ENCODE results near the gene ATP8B3.

ATP8B3 gene

DNA sequence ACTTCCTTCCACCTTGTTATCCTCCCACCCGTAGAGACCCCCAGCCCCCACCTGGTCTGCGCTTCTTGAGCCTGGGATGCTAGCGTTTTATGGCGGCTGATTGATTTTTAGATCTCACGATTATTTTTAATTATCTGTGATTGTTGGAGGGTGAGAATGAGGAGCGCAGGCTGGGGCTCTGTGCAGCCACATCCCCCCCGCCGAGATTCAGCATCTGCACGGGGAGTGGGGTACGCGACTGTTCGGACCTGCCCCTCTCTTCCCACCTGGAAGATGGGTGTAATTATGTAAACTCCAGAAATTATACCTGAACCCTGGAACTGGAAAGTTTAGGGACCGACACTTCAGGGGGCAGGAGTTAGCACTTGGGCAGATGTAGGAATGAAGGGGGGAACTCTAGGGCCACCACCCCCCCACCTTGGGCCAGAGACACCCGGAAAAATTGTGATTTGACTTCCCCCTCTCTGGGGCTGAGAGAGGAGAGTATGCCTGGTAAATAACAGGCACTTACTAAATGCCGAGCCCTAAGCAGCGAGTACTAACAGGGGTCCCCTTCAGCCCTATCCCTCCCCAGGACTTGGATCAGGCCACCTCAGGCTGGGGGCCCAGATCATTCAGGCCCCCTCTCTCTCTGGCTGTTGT is 60.6 kb downstream of the ATP8B3 start:
- Histone ChIP-seq H3K27ac (ENCODE audit: low read depth, low read length) (no peak overlapping the region), H3K36me3 (ENCODE audit: control insufficient read depth, insufficient read depth, low read length) (no peaks in the 10 kb centered on the region), H3K4me3 (ENCODE audit: low read depth, low read length) (no peak overlapping the region), H3K9ac (ENCODE audit: low read depth, low read length) (no peak overlapping the region), H3K27me3 (ENCODE audit: control insufficient read depth, insufficient read depth, low read length) (peaks cover 98% of the 10 kb centered on the region), H3K4me1 (ENCODE audit: control insufficient read depth, insufficient read depth, low read length) (peaks cover 28% of the 10 kb centered on the region), H3K9me3 (ENCODE audit: control insufficient read depth, insufficient read depth, low read length) (no peaks in the 10 kb centered on the region)

DNA sequence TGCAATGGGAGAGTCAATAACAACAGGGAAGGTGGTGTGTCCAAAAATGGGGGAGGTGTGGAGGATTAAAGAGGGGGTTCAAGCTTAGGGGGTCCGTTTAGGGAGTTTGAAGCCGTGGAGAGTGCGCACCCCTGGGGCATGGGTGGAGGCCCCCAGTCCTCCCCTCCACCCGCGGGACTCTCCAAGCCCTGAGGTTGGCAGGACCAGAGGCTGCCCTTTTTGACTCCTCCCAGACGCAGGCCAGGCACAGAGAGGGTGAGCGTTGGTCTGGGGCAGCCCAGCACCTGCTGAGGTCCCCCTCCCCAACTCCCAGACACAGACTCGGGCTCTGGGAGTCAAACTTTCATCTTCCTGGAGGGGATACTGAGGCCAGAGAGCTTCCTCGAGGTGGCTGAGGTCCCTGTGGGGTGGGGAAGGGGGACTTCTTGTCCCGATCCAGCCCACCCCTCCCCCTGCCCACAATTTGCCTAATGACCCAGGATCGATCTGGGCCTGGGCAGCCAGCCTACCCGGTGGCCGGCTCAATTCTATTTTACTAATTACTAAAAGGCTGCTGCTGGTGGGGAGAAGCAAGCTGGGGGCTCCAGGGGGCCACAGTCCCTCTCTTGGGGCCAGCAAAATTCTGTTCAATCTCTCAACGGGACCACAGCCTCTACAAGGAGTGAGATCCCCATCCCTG is 61.6 kb downstream of the ATP8B3 start:
- H3K9me3 ChIP-seq (ENCODE audit: control insufficient read depth, insufficient read depth, low read length), result no peaks in the 10 kb centered on the region
- no peak overlapping the region for H3K27ac ChIP-seq (ENCODE audit: low read depth, low read length)
- no peak overlapping the region for H3K4me3 ChIP-seq (ENCODE audit: low read depth, low read length)
- peaks cover 25% of the 10 kb centered on the region for H3K4me1 ChIP-seq (ENCODE audit: control insufficient read depth, insufficient read depth, low read length)
- H3K27me3 ChIP-seq (ENCODE audit: control insufficient read depth, insufficient read depth, low read length), result peaks cover 95% of the 10 kb centered on the region
- no peaks in the 10 kb centered on the region for H3K36me3 ChIP-seq (ENCODE audit: control insufficient read depth, insufficient read depth, low read length)
- H3K9ac ChIP-seq (ENCODE audit: low read depth, low read length), result no peak overlapping the region

DNA sequence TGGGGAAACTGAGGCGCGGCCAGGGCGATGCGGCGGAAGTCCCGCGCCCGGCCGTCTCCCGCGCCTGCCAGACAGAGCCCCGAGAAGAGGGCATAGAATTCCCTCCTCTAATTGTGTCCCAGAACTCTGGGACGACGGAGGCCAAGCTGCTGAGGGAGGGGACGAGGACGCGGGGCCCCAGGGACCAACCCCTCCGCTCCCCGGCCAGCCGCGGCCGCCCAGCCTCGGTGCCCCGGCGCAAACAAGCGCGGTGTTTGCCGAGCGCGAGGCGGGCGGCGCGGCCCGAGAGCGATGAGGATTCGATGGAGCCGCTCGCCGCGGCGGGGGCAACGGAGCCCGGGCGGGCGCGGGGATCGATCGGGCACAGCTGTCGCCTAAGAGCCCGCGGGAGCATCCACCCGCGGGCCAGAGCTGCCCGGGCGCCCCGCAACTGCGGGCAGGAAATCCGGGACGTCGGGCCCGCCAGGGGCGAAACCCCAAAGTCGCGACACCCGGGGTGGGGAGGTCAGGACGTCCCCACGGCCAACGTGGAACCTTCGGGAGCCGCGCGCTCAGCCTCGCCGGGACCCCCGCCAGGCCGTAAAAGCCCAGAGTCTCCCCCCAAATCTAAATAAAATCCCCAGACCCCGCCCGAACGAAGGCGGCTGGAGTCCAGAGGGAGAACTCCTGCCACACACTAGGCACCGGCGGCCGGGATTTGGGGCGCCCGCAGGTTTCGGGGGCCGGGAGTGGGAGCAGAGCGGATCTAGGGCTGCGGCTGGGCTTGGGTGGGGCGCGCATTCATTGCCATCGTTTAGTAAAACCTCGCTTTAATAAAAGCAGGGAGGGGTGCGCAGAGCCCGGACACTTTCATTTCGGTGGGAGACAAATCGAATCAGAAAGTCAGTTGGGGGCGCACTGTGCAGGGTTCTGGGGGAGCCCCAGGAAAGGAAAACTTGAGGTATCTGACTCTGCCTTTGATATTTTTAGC is 62.4 kb downstream of the ATP8B3 start:
- no peak overlapping the region for H3K9ac ChIP-seq (ENCODE audit: low read depth, low read length)
- H3K9me3 ChIP-seq (ENCODE audit: control insufficient read depth, insufficient read depth, low read length), result no peaks in the 10 kb centered on the region
- no peak overlapping the region for H3K4me3 ChIP-seq (ENCODE audit: low read depth, low read length)
- peaks cover 23% of the 10 kb centered on the region for H3K4me1 ChIP-seq (ENCODE audit: control insufficient read depth, insufficient read depth, low read length)
- H3K27me3 ChIP-seq (ENCODE audit: control insufficient read depth, insufficient read depth, low read length), result peaks cover 95% of the 10 kb centered on the region
- no peak overlapping the region for H3K27ac ChIP-seq (ENCODE audit: low read depth, low read length)
- no peaks in the 10 kb centered on the region for H3K36me3 ChIP-seq (ENCODE audit: control insufficient read depth, insufficient read depth, low read length)

DNA sequence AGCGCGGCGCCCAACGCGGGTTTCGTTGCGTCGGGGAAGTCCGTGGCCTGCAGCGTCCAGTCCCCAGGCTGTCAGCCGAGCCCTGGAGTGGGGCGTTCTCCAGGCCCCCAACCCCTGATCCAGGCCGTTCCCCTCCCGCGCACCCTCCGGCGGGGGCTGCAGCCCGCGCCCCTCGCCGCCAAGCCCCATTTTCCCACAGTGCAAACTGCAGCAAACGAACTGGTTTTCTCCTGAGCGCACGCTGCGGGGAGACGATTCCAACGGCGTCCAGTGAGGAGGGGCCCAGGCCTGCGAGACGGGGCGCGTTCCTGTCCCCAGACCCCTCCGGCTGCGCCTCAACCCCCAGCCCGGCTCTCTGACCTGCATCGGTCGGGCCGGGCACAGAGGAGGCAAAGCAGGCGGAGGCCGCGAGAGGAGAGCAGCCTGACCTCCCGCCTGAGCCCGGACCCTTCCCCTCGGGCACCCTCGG is 63.2 kb downstream of the ATP8B3 start:
- no peaks in the 10 kb centered on the region for H3K36me3 ChIP-seq (ENCODE audit: control insufficient read depth, insufficient read depth, low read length)
- peaks cover 94% of the 10 kb centered on the region for H3K27me3 ChIP-seq (ENCODE audit: control insufficient read depth, insufficient read depth, low read length)
- no peaks in the 10 kb centered on the region for H3K9me3 ChIP-seq (ENCODE audit: control insufficient read depth, insufficient read depth, low read length)
- no peak overlapping the region for H3K9ac ChIP-seq (ENCODE audit: low read depth, low read length)
- H3K4me1 ChIP-seq (ENCODE audit: control insufficient read depth, insufficient read depth, low read length), result peaks cover 23% of the 10 kb centered on the region
- H3K27ac ChIP-seq (ENCODE audit: low read depth, low read length), result no peak overlapping the region
- H3K4me3 ChIP-seq (ENCODE audit: low read depth, low read length), result peak overlapping the region; percentile 51; the same call in 1 of the 2 replicates

DNA sequence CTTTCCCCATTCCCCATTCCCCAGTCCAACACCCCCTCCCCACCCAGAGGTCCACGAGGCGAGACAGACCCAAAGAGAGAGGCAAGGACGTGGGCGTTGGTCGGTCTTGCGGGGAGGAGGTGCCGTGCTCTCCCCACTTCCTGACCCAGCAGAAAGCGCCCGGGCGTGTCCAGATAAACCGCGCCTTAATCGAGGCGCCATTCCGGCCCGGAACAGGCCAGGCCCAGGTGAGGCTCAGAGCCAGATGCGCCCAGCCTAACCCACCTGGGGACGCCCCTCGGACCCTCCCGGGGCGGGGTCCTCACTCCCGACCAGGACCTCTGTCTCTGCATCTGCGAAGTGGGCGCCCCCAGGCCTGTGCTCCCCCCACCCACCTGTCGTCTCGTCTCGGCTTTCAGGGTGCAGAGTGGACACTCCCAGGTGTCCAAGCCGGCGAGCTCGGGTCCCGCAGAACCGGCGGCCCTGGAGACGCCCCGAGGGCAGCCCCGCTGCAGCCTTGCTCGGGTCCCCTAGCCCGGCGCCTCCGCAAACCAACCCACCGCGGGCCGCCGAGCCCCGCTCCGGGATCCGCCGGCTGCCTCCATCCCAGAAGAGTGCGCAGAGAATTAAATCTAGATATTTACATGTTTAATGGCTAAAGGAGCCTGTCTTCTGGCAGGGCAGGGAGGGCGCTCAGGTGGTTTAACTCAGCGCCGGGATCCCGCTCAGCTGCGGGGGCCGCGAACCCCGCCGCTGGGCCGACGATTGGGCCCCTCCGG is 63.8 kb downstream of the ATP8B3 start:
- Histone ChIP-seq H3K9me3 (ENCODE audit: control insufficient read depth, insufficient read depth, low read length) (no peaks in the 10 kb centered on the region), H3K4me3 (ENCODE audit: low read depth, low read length) (peak overlapping the region; percentile 51), H3K27me3 (ENCODE audit: control insufficient read depth, insufficient read depth, low read length) (peaks cover 92% of the 10 kb centered on the region), H3K4me1 (ENCODE audit: control insufficient read depth, insufficient read depth, low read length) (peaks cover 23% of the 10 kb centered on the region), H3K27ac (ENCODE audit: low read depth, low read length) (no peak overlapping the region), H3K36me3 (ENCODE audit: control insufficient read depth, insufficient read depth, low read length) (no peaks in the 10 kb centered on the region), H3K9ac (ENCODE audit: low read depth, low read length) (no peak overlapping the region)

DNA sequence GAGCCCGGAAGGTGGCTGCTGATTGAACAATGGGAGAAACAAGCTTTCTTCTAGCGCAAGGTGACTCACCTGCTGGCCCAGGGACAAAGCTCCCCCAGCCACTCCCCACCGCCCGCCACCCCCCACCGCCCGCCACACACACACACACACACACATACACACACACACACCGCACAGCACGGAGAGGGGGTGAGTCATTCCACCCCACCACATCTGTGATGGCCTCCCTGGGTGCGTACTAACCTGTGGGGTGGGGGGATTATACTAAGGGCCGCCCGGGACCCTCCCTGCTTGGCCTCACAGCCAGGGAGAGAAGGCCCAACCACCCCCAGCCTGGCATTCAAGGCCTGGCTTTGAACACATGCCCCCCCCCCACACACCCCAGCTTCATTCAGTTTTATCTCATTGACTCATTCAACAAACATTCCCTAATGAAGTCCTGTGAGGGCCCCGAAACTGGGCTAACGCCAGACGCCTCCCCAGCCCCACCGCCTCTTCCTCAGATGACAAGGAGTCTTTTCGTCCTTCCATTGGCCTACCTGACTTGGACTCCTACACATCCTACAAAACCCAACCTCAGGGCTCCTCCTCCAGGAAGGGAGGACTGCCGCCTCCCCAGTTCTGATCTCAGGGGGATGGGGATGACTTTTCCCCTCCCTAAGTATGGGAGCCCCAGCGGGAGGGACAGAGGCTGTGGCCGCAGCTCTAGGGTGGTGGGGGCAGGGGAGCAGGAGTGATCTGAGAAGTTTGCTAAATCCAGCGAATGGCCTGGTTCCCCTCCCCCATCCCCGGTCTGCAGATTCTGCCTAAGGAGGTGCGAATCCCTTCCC is 64.6 kb downstream of the ATP8B3 start:
- no peaks in the 10 kb centered on the region for H3K36me3 ChIP-seq (ENCODE audit: control insufficient read depth, insufficient read depth, low read length)
- H3K9ac ChIP-seq (ENCODE audit: low read depth, low read length), result no peak overlapping the region
- peak overlapping the region; percentile 28 for H3K27ac ChIP-seq (ENCODE audit: low read depth, low read length)
- peaks cover 91% of the 10 kb centered on the region for H3K27me3 ChIP-seq (ENCODE audit: control insufficient read depth, insufficient read depth, low read length)
- H3K4me3 ChIP-seq (ENCODE audit: low read depth, low read length), result peak overlapping the region; percentile 51; the same call in 1 of the 2 replicates
- H3K9me3 ChIP-seq (ENCODE audit: control insufficient read depth, insufficient read depth, low read length), result no peaks in the 10 kb centered on the region
- peaks cover 23% of the 10 kb centered on the region for H3K4me1 ChIP-seq (ENCODE audit: control insufficient read depth, insufficient read depth, low read length)

DNA sequence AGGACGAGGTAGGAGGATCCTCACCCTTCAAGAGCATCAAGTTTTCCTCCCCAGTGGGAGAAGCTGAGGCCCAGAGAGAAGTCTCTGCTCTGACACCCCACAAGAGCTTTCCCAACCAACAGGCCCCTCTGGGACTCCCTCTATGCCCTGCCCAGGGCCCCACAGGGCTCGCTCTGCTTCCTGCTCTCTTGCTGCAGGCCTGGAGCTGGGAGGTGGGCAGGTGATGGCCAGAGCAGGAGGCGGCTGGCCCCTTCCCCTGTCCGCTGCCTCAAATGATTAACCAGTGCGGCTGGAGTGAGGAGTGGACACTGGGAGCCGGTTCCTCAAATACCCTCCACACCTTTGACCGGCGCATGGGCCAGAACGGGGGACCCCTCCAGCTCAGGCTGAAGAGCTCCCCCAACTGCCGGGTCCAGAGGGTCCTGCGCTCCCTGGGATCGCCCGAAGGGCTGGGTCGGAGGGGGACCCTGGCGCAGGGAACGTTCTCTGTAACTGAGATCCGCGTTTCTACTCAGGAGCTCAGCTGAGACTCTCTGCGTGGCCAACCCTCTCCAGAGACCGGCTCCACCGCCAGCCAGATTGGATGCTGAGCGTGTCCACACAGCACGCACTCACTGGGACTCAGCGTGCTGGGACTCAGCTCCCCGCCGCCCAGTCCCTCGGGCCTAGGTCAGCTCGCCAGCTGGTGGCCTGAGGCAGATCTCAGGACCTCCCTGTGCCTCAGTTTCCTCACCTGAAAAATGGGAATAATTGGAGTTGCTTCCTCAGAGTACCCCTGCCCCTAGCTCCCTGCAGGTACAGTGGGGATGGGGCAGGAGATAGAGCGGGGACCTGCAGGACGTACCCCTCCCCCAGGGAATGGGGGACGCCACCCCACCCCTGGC is 65.4 kb downstream of the ATP8B3 start:
- no peak overlapping the region for H3K9ac ChIP-seq (ENCODE audit: low read depth, low read length)
- peak overlapping the region; percentile 2; the same call in 1 of the 2 replicates for H3K4me3 ChIP-seq (ENCODE audit: low read depth, low read length)
- peaks cover 23% of the 10 kb centered on the region for H3K4me1 ChIP-seq (ENCODE audit: control insufficient read depth, insufficient read depth, low read length)
- no peak overlapping the region for H3K27ac ChIP-seq (ENCODE audit: low read depth, low read length)
- H3K36me3 ChIP-seq (ENCODE audit: control insufficient read depth, insufficient read depth, low read length), result no peaks in the 10 kb centered on the region
- H3K27me3 ChIP-seq (ENCODE audit: control insufficient read depth, insufficient read depth, low read length), result peaks cover 82% of the 10 kb centered on the region
- no peaks in the 10 kb centered on the region for H3K9me3 ChIP-seq (ENCODE audit: control insufficient read depth, insufficient read depth, low read length)

DNA sequence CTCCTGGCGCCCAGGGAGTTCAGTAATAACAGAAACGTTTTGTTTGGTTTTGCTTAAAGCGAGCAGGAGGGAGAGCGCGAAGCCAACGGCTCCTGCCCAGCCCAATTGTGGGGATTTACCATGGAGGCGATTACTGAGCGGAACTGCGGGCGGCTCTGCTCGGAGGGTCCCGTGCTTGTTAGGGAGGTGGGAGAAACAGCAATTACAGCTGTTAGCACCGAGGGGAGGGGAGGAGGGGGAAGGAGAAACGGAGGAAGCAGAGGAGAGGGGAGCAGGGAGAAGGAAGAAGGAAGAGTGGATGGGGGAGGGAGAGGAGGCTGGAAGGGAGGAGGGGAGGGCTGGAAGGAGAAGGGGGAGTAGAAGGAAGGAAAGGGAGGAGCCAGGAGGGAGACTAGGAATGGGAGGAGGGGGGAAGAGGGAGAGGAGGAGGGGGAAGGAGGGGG is 66.5 kb downstream of the ATP8B3 start:
- no peak overlapping the region for H3K9ac ChIP-seq (ENCODE audit: low read depth, low read length)
- peaks cover 23% of the 10 kb centered on the region for H3K4me1 ChIP-seq (ENCODE audit: control insufficient read depth, insufficient read depth, low read length)
- peaks cover 72% of the 10 kb centered on the region for H3K27me3 ChIP-seq (ENCODE audit: control insufficient read depth, insufficient read depth, low read length)
- no peak overlapping the region for H3K27ac ChIP-seq (ENCODE audit: low read depth, low read length)
- peak overlapping the region; percentile 49 for H3K4me3 ChIP-seq (ENCODE audit: low read depth, low read length)
- no peaks in the 10 kb centered on the region for H3K9me3 ChIP-seq (ENCODE audit: control insufficient read depth, insufficient read depth, low read length)
- H3K36me3 ChIP-seq (ENCODE audit: control insufficient read depth, insufficient read depth, low read length), result no peaks in the 10 kb centered on the region

DNA sequence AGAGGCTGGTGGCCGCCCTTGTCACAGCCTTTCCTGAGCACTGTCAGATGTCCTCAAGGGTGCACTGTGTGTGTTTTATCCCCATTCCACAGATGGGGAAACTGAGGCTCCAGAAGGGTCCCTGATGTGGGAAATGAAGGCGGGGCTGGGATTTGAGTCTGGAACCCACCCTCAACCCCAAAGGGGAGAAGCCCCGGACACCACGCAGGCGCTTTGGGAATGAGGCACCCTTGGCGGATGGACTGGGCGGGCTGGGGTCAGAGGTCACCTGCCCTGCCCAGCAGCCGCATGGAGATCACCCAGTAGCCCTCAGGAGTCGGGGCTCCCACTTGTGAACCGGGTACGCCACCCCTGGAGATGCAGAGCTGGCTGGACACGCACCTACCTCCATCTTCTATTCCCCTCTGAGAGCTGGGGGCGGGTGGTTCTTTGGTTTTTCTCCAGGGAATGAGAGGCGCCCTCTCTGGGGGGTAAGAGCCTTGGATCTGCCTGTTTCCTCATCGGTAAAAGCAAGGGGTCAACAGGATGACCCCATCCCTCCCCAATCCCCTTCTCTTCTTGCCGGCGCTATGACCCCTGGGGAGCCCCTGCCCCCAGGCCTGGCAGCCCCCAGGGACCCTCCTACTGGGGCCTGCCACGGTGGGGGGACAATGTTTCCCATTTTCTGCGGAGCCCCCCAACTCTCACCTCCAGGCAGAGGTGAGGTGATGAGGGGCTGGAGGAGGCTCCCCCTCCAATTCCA is 67.1 kb downstream of the ATP8B3 start:
- H3K27ac ChIP-seq (ENCODE audit: low read depth, low read length), result no peak overlapping the region
- H3K4me3 ChIP-seq (ENCODE audit: low read depth, low read length), result peak overlapping the region; percentile 49
- no peak overlapping the region for H3K9ac ChIP-seq (ENCODE audit: low read depth, low read length)
- H3K27me3 ChIP-seq (ENCODE audit: control insufficient read depth, insufficient read depth, low read length), result peaks cover 70% of the 10 kb centered on the region
- no peaks in the 10 kb centered on the region for H3K9me3 ChIP-seq (ENCODE audit: control insufficient read depth, insufficient read depth, low read length)
- H3K4me1 ChIP-seq (ENCODE audit: control insufficient read depth, insufficient read depth, low read length), result peaks cover 23% of the 10 kb centered on the region
- no peaks in the 10 kb centered on the region for H3K36me3 ChIP-seq (ENCODE audit: control insufficient read depth, insufficient read depth, low read length)

Data from HUES48 (cell line).